K562 (cell line): ENCODE data around the gene NUBP2. TPM values are rescaled to one million over a fixed set of nuclear protein-coding genes. Genes with fewer than 3 reads are reported as not detected.

Experiments
- AFF4 ChIP-seq: sonication (generic); formaldehyde crosslinking; IDR thresholded peaks from 2 replicates; pipeline ENCODE4 v1.8.0; 2023; ENCODE audit warnings: mild to moderate bottlenecking, missing genetic modification reagents
- ELF1 ChIP-seq: fragments of 200-800 bp; sonication (Bioruptor generic); IDR thresholded peaks from 2 replicates; pipeline ENCODE4 v1.6.1; 2016; ENCODE audit warnings: missing genetic modification characterization, missing compliant biosample characterization
- ESRRB ChIP-seq: fragments of 250-450 bp; sonication (Bioruptor Pico); IDR thresholded peaks from 2 replicates; pipeline ENCODE4 v1.5.0; 2020; ENCODE audit warnings: mild to moderate bottlenecking, moderate library complexity, borderline replicate concordance
- KLF1 ChIP-seq: fragments of 450-650 bp; IDR thresholded peaks from 2 replicates; pipeline ENCODE4 v1.6.1; 2016; ENCODE audit warnings: missing genetic modification characterization, missing compliant biosample characterization
- MAZ ChIP-seq, 2 experiments: fragments of 450-650 bp in 1 of 2; sonication (generic) in 1 of 2; formaldehyde crosslinking; IDR thresholded peaks in 1 of 2; conservative IDR thresholded peaks in 1 of 2; 2 replicates each; pipeline versions ENCODE4 v1.4.0 to v1.5.0; 2020; ENCODE audit warnings: mild to moderate bottlenecking in 1 of 2, missing genetic modification reagents in 1 of 2
- NKRF ChIP-seq: fragments of 450-650 bp; IDR thresholded peaks from 2 replicates; pipeline ENCODE4 v1.6.1; 2016; ENCODE audit warnings: borderline replicate concordance
- NR2F6 ChIP-seq: fragments of 450-650 bp; formaldehyde crosslinking; IDR thresholded peaks from 2 replicates; pipeline ENCODE4 v1.4.0; 2020; ENCODE audit warnings: mild to moderate bottlenecking
- PML ChIP-seq: IDR thresholded peaks from 2 replicates; pipeline ENCODE4 v1.6.1; 2012; ENCODE audit warnings: low read length, inconsistent platforms
- PREB ChIP-seq: sonication (generic); formaldehyde crosslinking; IDR thresholded peaks from 2 replicates; pipeline ENCODE4 v1.8.1; 2023; ENCODE audit warnings: mild to moderate bottlenecking, missing genetic modification reagents
- SETDB1 ChIP-seq: IDR thresholded peaks from one replicate; pipeline ENCODE4 v1.6.1; 2012; ENCODE audit warnings: low read length, control low read depth, inconsistent platforms
- SP2 ChIP-seq: IDR thresholded peaks from 2 replicates; pipeline ENCODE4 v1.6.1; 2011; ENCODE audit warnings: mild to moderate bottlenecking, low read depth, low read length, moderate library complexity; ENCODE audit not compliant: poor library complexity, severe bottlenecking; ENCODE audit errors: extremely low read depth
- SRF ChIP-seq, 2 experiments: fragments of 250-450, 450-650 bp in 1 of 2; sonication (Bioruptor Pico) in 1 of 2; sonication (generic) in 1 of 2; formaldehyde crosslinking; IDR thresholded peaks; 2 replicates each; pipeline versions ENCODE4 v1.5.0 to v1.5.1; 2020 to 2022; ENCODE audit warnings: mild to moderate bottlenecking in 1 of 2, missing genetic modification reagents in 1 of 2
- ZFP30 ChIP-seq: fragments of 250-450 bp; sonication (Bioruptor Pico); IDR thresholded peaks from 2 replicates; pipeline ENCODE4 v1.8.0; 2022; ENCODE audit warnings: moderate library complexity, mild to moderate bottlenecking, inconsistent platforms, borderline replicate concordance
- ZFP91 ChIP-seq: sonication (generic); formaldehyde crosslinking; IDR thresholded peaks from 2 replicates; pipeline ENCODE4 v1.8.0; 2022; ENCODE audit warnings: mild to moderate bottlenecking, missing genetic modification reagents
- ZKSCAN8 ChIP-seq: fragments of 200-800 bp; sonication (Bioruptor generic); IDR thresholded peaks from 2 replicates; pipeline ENCODE4 v1.6.1; 2016; ENCODE audit warnings: missing genetic modification characterization, missing compliant biosample characterization
- ZNF140 ChIP-seq: fragments of 250-450 bp; sonication (Bioruptor Pico); IDR thresholded peaks from 2 replicates; pipeline ENCODE4 v1.8.0; 2021; ENCODE audit warnings: moderate library complexity, mild to moderate bottlenecking, inconsistent platforms
- ZNF316 ChIP-seq: fragments of 450-650 bp; IDR thresholded peaks from 2 replicates; pipeline ENCODE4 v1.6.1; 2016
- ZNF75A ChIP-seq: fragments of 450-650 bp; formaldehyde crosslinking; IDR thresholded peaks from 2 replicates; pipeline ENCODE4 v1.4.0; 2020; ENCODE audit warnings: mild to moderate bottlenecking
- polyA plus RNA-seq, 8 experiments: library from polyadenylated mRNA; depleted of rRNA in 4 of 8; stranded (reverse) in 5 of 8; unstranded in 3 of 8; fragments of >200 nt; fragmentation: Nextera tagmentation in 2 of 8; fragmentation: Illumina TruSeq in 1 of 8; extraction: Ambion mirVana in 2 of 8; extraction: Trizol in 1 of 8; gene quantifications; 2 replicates each; pipeline versions ENCODE4 v1.2.1 to v1.2.3, GENCODE V29; 2011 to 2014; ENCODE audit warnings: inconsistent platforms in 1 of 8, missing spikeins in 1 of 8
- total RNA-seq, 7 experiments: library from RNA; depleted of rRNA in 6 of 7; stranded (reverse); fragments of >200 nt in 6 of 7; fragmentation: Illumina TruSeq in 2 of 7; extraction: Trizol in 2 of 7; gene quantifications; 2 replicates each; pipeline versions ENCODE4 v1.2.1 to v1.2.3, GENCODE V29; 2011 to 2021; ENCODE audit warnings: low replicate concordance in 1 of 7

Gene NUBP2
- total and polyA plus RNA-seq, 9 of the 15 experiments (the other 6 are each of a cell fraction or from before 2014, with no cell fraction given), result 1.8 to 115 (median 24.0) TPM

- TF ChIP-seq KLF1 (tag) (no peak), ZFP30 (no peak), ESRRB (CRISPR knock-in tag) (no peak), PML (peak; percentile 97), ELF1 (tag) (no peak), ZNF316 (no peak), ZFP91 (CRISPR knock-in tag) (no peak), SRF (CRISPR knock-in tag; IDR thresholded peaks at IDR 0.05) (no peak), ZKSCAN8 (CRISPR knock-in tag) (0 out of 2 replicates have a peak, but pooled peaks have one; percentile 38), NKRF (no peak), ZNF75A (CRISPR knock-in tag) (no peak), MAZ (CRISPR knock-in tag; conservative IDR thresholded peaks at IDR 0.05 in 1 of 2, IDR thresholded peaks at IDR 0.05 in 1 of 2) (peak; percentile 51 to 75; a peak in 2 of 4 replicates), SP2 (no peak), NR2F6 (CRISPR knock-in tag) (no peak), PREB (0 out of 2 replicates have a peak, but pooled peaks have one; percentile 39), AFF4 (CRISPR knock-in tag) (no peak), SETDB1 (no peak), ZNF140 (CRISPR knock-in tag) (no peak)
Measured at GRCh38 chr16:1832838-1833454, 50.2 kb downstream of the NUBP2 start (continued).
